Sciatic nerve (tissue), 2 donors: ENCODE results near the gene WDR45. TPM values are rescaled to one million over a fixed set of nuclear protein-coding genes. Genes with fewer than 3 reads are reported as not detected.
"Not testable (repeated sequence)": the region's sequence is repeated elsewhere in the genome, so short reads cannot be mapped to it uniquely, and the experiment has no call there.

Experiments
- ATAC-seq: fragments of 200-7000 bp; cut with Tn5 transposase; one replicate; pipeline ENCODE4 v1.9.1; 2020; ENCODE audit warnings: mild to moderate bottlenecking, moderate library complexity
- DNase-seq: peaks from one replicate; pipeline ENCODE4 v3.0.0-alpha.2; 2020; ENCODE audit warnings: low spot score
- intact Hi-C: fragments of 100-400 bp; cut with DNase I; formaldehyde crosslinking; loops from one replicate; pipeline ENCODE4 v1.14.2; 2022
- total RNA-seq: library from RNA; stranded (reverse); fragmentation: NEBNext Ultra II Directional; extraction: Animal tissue kit (Norgen Biotek cat#: 25700); gene quantifications from one replicate; pipeline ENCODE4 v1.2.1, GENCODE V29; 2021
- donor health status: DM: no; HTN: no; CAD: no.
- donor health status: DM: no; HTN: no; CAD: no.

The WDR45 gene
- 70.9 TPM for total RNA-seq

DNA sequence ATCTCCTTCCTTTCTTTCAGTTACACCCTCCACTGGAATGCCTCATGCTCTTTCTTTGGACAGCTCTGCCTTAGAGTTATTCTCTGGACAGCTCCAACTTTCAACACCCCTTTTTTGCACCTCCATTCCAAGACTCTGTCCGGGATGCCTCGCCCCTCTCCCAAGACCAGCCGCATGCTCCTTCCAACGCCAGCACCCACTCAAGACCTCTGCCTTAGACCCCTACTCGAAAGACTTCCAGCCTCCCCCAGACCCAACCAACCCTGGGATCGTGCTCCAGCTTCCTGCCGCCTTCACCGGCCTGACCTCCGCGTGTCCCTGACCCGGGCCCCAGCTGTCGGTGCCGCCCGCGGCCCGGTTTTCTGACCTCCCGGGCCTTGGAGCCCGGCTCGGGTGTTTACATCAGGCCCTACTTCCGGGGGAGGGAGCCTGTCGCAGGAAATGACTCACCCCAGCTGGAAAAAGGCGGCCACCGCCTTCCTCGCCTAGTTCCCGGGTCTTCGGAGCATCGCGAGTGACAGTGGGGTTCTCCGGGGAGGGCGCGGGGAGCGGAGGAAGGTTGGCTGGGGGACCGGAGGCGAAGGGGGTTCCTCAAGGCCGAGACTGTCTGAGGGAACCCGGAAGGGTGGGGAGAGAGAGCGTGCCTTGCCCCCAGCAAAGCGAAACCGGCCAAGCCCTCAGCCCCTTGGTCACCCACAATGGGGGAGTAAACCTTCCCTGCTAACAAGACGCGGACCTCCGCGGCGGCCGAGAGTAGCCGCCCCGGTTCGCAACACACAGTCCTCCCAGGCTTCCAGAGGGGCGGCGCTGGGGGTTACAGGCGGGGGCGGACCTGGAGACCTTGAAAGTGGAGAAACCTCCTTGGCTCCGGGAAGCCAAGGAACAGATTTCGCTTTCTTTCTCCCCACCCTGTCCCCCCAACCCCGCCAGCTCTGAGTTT lies at the start of gene WDR45:
WDR45 (minus strand) TSS at position 399 of the 940 bp plus-strand sequence. CDS start 1,792 bp downstream, outside the sequence.
- ATAC-seq (peak; percentile 93), DNase-seq (peak; percentile 82)
- intact Hi-C loops, result no loop called here

DNA sequence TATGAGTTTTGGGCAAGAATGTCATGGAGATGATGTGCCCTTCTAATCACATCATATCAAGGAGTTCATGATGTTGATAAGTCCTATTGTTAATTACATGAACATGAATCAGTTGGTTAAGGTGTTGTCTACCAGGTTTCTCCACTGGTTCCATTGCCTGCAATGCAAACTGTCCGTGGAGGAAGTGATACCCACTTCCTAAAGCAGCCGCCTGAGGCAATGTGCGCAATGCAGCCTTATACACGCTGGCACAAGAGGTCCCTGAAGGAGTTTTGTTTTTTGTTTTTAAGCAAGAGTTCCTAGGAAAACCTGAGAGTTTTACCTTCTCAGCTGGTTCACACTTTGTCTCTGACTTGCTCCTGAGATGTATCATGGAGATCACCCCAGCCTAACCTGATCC lies 49.7 kb upstream of the WDR45 start:
- DNase-seq (no peak), ATAC-seq (no peak)
- intact Hi-C loops, result no loop called here

DNA sequence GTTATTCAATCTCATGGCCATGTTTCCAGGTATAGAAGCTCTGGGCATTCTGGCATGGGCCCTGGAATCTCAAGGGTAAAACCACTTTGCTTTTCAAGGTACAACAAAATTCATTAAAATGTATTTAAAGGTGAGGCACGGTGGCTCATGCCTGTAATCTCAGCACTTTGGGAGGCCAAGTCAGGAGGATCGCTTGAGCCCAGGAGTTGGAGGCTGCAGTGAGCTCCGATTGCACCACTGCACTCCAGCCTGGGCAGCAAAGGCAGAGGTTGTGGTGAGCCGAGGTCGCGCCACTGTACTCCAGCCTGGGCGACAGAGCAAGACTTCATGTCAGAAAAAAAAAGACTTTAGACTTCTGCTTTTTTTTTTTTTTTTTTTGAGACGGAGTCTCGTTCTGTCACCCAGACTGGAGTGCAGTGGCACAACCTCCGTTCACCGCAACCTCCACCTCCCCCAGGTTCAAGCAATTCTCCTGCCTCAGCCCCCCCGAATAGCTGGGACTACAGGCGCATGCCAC lies 48.1 kb upstream of the WDR45 start:
- DNase-seq, intact Hi-C loops, ATAC-seq: not testable (repeated sequence)

- ATAC-seq, result no peak
- intact Hi-C loops, result no loop called here
- no peak for DNase-seq
Observed at GRCh38 chrX:49122499-49122898, 42.8 kb upstream of the WDR45 start.

DNA sequence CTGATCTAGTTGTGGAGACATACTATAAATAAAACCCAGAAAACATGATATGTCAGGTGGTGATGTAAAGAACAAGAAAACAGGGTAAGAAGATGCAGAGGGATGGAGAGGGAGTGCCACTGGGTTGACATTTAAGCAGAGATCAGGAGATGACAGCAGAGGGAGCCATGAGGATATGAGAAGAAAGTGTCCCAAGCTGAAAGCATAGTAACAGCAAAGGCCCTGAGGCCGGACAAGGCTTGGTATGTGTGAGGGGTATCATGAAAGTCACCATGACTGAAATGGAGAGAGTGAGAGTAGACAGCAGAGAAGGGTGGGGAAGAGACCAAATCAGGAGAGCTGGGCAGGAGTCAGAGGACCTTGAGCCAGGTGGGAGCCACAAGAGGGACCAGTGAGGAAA lies 40.4 kb upstream of the WDR45 start:
- intact Hi-C loops, result no loop called here
- ATAC-seq (no peak), DNase-seq (no peak)

GRCh38 chrX:49117581-49117980 lies 37.9 kb upstream of the WDR45 start:
- no peak for DNase-seq
- no peak for ATAC-seq
- intact Hi-C loops, result no loop called here

DNA sequence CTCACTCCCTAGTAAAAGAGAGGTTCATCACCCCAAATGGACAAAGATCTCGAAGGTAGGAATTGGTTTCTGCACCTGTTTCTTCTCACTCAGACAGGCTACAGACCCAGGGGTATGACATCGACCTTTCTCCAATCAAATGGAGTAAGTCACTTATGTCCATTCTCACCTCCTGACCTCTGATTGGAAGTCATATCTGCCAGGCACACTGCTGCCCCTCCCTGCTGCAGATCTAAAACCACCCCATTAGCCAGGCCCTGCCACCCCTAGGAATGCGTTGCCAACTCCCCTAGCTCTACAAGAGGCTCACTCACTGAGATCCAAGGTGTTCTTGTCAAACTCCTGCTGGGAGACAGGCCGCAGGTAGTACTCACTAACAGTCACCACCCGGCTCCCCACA lies 37.0 kb upstream of the WDR45 start:
- DNase-seq (no peak), ATAC-seq (no peak)
- intact Hi-C loops, result no loop called here

DNA sequence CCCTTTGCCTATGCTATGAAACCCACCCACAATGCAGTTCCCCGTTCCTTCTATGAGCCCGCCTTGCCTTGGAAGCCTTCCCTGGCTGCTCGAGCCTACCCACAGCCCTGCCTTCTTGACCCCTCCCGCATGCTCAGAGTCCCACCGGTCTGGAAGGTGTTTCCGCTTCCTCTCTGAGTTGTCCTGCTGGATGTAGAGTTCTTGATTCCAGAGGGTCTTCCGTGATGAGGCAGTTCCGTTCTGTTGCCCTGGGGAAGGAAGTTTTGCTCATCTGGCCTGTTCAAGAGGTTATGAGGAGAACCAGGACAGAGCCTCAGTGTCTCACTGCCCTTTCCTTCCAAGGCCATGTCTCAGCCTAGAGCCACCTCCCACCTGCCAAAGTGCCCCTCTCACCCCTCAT lies 36.4 kb upstream of the WDR45 start:
- DNase-seq (no peak), ATAC-seq (no peak)
- intact Hi-C loops, result no loop called here

- DNase-seq, result no peak
- intact Hi-C loops, result loop anchor here (2.0 kb wide), 1 partner anchor 71 kb away; no protein-coding TSS in a partner anchor
- ATAC-seq, result no peak
Observed at GRCh38 chrX:49111791-49112190, 32.1 kb upstream of the WDR45 start.

GRCh38 chrX:49110417-49110816 lies 30.7 kb upstream of the WDR45 start:
- no peak for ATAC-seq
- no peak for DNase-seq
- intact Hi-C loops, result loop anchor here (2.0 kb wide), 1 partner anchor 72 kb away; no protein-coding TSS in a partner anchor

- DNase-seq, result no peak
- intact Hi-C loops, result no loop called here
- no peak for ATAC-seq
Observed at GRCh38 chrX:49108641-49109040, 29.0 kb upstream of the WDR45 start.

GRCh38 chrX:49106930-49107329 lies 27.2 kb upstream of the WDR45 start:
- DNase-seq, result no peak
- ATAC-seq, result peak; percentile 30
- intact Hi-C loops, result no loop called here

GRCh38 chrX:49106296-49106695 lies 26.6 kb upstream of the WDR45 start:
- intact Hi-C loops, result no loop called here
- no peak for DNase-seq
- no peak for ATAC-seq

- no peak for DNase-seq
- ATAC-seq, result no peak
- intact Hi-C loops, result no loop called here
Observed at GRCh38 chrX:49103637-49104036, 23.9 kb upstream of the WDR45 start.

GRCh38 chrX:49102190-49102589 lies 22.5 kb upstream of the WDR45 start:
- intact Hi-C loops, result no loop called here
- no peak for ATAC-seq

DNA sequence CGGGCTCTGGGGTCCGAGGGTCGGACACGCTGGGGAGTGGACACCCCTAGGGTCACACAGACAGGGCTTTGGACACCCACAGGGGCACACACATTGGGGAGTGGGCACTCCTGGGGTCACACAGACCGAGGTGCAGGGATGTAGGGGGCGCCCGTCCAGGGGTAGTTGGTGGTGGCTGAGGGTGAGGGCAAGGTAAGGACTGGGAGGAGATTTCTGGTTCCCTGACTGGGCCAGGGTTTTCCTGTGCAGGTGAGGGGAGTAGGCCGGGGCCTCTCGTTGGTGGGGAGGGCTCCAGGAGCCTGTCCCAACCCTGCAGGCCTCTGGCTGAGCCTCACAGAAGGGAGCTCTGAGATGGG lies 21.9 kb upstream of the WDR45 start:
- intact Hi-C loops, result no loop called here
- ATAC-seq (peak; percentile 7), DNase-seq (no peak)

More at GRCh38 chrX:49102190-49102589, 22.5 kb upstream of the WDR45 start:
- no peak for DNase-seq

DNA sequence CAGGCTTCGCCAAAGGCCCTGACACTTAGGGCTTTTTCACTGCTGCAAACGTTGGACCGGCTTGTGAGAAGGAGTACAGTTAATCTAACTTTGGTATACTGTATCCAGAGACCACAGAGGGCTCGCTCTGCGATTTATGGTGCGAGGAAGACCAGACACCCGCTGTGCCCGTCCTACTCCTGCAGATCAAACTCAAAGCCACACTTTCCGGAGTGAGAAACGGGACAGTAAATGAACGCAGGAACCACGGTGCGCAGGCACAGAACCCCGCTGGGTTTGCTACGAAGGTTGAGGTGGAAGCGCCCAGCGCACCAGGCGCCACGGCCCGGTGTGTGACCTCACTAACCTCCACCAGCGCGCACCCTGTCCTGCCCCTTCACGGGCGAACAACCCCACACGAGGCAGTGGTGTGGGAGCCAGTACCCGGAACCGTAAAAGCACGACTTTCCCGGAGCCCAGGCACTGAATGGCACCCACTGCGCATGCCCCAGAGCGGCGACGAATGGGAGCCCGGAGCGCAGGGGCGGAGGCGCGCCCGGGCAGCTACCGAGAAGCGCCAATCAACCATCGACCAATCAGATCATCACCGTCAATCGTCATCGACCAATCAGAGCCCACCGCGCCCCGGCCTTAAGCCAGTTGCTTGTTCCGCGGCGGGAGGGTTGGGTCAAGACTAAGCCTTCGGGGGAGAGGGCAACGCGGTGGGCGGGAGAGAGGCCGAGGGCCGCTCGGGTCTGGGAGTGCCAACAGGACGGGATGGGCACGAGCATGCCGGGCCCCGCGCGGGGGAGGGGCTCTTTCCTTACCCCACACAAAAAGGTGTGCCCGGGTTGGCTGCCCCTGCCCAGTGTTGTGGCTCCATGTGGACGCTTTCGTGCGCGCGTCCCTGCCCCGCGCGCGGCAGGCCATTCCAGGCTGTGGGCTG lies 21.3 kb upstream of the WDR45 start:
- intact Hi-C loops, result no loop called here
- DNase-seq, result peak; percentile 91
- ATAC-seq, result peak; percentile 99

- intact Hi-C loops, result no loop called here
- DNase-seq (no peak), ATAC-seq (no peak)
Observed at GRCh38 chrX:49096419-49096818, 16.7 kb upstream of the WDR45 start.

DNA sequence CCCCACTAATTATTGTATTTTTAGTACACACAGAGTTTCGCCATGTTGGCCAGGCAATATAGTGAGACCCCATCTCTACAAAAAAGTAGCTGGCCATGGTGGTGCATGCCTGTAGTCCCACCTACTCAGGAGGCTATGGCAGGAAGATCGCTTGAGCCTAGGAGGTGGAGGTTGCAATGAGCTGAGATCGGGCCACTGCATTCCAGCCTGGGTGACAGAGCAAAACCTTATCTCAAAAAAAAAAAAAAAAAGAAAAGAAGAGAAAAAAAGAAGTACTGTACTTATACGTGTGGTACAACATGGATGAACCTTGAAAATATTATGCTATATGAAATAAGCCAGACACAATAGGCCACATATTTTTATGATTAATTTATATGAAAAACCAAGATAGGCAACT lies 9.9 kb upstream of the WDR45 start:
- no peak for DNase-seq
- intact Hi-C loops, result no loop called here
- no peak for ATAC-seq
